GM21360 (cell line): ENCODE measurements around the gene OR4N2.
"Not testable (repeated sequence)": the region's sequence is repeated elsewhere in the genome, so short reads cannot be mapped to it uniquely, and the experiment has no call there.

Experiments used
- ATAC-seq: cut with Tn5 transposase; IDR thresholded peaks from one replicate; pipeline ENCODE4 v1.9.1; 2021; ENCODE audit warnings: mild to moderate bottlenecking, moderate library complexity; ENCODE audit not compliant: unreplicated experiment

OR4N2 gene, protein sequence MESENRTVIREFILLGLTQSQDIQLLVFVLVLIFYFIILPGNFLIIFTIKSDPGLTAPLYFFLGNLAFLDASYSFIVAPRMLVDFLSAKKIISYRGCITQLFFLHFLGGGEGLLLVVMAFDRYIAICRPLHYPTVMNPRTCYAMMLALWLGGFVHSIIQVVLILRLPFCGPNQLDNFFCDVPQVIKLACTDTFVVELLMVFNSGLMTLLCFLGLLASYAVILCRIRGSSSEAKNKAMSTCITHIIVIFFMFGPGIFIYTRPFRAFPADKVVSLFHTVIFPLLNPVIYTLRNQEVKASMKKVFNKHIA

DNA sequence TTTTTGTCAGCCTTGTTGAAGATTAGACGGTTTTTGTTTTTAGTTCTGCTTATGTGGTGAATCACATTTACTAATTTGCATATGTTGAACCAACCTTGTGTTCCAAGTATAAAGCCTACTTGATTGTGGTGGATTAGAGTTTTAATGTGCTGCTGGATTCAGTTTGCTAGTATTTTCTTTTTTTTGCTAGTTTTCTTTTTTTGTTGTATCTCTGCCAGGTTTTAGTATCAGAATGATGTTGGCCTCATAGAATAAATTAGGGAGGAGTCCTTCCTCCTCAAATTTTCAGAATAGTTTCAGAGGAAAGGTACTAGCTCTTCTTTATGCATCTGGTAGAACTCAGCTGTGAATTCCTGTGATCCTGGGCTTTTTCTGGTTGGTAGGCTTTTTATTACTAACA is at the start of gene OR4N2:
TSS of gene OR4N2 (plus strand) at position 301 of the 400 bp plus-strand sequence. CDS start 23,679 bp downstream, outside the sequence.
- not testable (repeated sequence) for ATAC-seq

DNA sequence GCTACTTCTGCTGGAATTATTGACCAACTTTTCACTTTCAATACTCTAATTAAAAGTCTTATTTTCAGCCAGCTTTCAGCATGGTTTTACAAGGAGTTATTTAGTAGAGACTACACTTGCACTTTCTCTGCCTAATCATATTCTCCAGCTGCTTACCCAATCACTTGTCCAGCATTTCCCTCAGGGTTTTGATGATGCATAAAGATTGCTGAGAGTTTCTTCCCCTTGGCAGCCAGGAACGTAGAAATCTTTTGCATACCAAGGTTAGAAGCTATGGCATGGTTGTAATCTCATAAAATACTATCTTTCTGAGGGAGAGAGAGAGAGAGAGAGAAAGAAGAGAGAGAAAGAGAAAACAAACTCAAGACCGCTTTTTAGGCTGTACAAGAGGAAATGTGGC is 49.4 kb upstream of the OR4N2 start:
- no peak for ATAC-seq

DNA sequence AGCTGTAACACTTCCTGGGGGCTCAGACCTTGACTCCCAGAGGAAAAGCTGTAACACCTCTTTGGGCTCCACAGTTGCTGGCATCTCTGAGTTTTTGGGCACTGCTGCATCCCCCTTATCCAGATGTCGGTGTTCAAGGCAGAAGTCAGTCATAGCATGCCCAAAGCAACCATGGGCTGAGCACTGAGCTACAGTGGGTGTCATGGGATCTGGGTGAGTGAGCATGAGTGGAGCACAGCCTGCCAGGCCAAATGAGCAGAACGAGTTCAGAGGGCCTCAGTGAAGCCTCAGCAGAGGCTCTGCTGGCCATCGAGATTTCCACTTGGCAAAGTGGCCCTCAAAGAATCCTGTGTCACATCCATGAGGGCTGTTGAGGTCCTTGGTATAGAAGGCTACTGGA is 32.1 kb upstream of the OR4N2 start:
- ATAC-seq = not testable (repeated sequence)

- no peak for ATAC-seq
These were observed 31.6 kb upstream of the OR4N2 start for GRCh38 chr14:19771895-19772430.

GRCh38 chr14:19772454-19772853 is 31.1 kb upstream of the OR4N2 start:
- not testable (repeated sequence) for ATAC-seq

GRCh38 chr14:19773204-19773603 is 30.4 kb upstream of the OR4N2 start, which contains the start of gene OR4M1:
TSS of gene OR4M1 (plus strand) at chr14:19773504. CDS start at chr14:19780323, 6,819 bp downstream.
- not testable (repeated sequence) for ATAC-seq

- ATAC-seq = no peak
These were observed 28.0 kb upstream of the OR4N2 start for GRCh38 chr14:19775587-19775986.

GRCh38 chr14:19785848-19786247 is 17.7 kb upstream of the OR4N2 start:
- not testable (repeated sequence) for ATAC-seq

GRCh38 chr14:19787318-19787717 is 16.3 kb upstream of the OR4N2 start:
- not testable (repeated sequence) for ATAC-seq

- ATAC-seq = not testable (repeated sequence)
These were observed 15.4 kb upstream of the OR4N2 start for GRCh38 chr14:19788150-19788549.

DNA sequence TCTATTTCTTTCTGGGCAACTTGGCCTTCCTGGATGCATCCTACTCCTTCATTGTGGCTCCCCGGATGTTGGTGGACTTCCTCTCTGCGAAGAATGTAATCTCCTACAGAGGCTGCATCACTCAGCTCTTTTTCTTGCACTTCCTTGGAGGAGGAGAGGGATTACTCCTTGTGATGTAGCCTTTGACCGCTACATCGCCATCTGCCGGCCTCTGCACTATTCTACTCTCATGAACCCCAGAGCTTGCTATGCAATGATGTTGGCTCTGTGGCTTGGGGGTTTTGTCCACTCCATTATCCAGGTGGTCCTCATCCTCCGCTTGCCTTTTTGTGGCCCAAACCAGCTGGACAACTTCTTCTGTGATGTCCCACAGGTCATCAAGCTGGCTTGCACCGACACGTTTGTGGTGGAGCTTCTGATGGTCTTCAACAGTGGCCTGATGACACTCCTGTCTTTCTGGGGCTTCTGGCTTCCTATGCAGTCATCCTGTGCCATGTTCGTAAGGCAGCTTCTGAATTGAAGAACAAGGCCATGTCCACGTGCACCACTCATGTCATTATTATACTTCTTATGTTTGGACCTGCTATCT is 7.0 kb upstream of the OR4N2 start:
- ATAC-seq = not testable (repeated sequence)

DNA sequence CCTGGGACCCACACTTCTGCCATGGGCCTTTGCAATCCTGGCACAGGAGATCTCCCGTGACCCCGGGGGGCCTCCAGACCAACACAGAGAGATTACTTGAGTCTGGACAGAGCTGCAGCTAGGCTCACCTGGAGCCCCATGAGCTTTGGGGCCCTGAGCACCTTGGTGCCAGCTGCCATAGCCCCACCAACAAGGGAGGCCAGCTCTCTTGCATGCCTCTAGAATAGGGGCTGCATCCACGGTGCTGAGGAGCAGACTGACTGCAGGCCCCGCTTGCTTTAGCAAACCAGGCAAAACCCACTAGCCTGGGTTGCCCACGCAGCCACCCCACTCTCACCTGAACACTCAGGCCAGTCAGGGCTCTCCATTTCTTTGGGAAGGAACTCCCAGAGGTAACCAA is 3.7 kb upstream of the OR4N2 start:
- no peak for ATAC-seq

GRCh38 chr14:19800282-19801117 is 3.1 kb upstream of the OR4N2 start:
- ATAC-seq = no peak

GRCh38 chr14:19801118-19801464 is 2.5 kb upstream of the OR4N2 start:
- ATAC-seq = no peak

DNA sequence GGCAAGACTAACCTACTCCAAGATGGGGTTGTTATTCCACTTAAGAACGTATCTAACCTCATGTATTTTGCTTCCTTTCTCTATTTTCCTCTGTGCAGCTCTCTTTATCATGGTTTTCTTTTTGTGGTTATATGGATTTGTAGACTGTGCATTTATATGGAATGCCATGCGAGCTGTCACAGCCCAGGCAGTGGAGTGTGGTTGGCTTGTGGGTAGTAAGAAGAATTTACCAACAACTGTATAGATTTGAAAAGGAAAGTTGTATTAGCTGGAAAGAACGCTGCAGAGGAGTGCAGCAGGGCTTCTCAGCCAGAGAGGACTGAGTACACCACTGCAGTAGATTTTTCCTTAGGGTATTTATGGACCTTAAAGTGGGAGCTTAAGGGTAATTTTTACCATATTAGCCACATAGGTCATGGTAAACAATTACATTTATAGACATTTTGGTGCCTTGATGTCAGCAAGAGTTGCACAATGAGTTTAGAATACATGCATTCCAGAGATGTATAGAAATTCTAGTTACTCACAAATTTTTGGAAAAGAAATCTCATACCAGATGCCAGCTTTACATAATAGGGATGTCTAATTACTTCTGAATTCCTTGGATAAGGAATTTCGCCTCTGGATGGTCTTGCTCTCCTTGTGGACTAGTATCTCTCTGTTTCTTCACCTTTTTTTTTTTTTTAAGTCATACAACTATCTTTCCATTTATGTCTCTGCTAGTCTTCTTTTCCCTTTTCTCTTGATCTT is 9.8 kb downstream of the OR4N2 start:
- ATAC-seq = not testable (repeated sequence)

DNA sequence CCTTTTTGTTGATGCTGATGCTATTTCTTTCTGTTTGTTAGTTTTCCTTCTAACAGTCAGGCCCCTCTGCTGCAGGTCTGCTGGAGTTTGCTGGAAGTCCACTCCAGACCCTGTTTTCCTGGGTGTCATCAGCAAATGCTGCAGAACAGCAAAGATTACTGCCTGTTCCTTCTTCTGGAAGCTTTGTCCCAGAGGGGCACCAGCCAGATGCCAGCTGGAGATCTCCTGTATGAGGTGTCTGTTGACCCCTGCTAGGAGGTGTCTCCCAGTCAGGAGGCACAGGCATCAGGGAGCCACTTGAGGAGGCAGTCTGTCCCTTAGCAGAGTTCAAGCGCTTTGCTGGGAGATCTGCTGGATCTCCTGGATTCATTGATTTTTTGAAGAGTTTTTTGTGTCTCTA is 16.3 kb downstream of the OR4N2 start:
- not testable (repeated sequence) for ATAC-seq

DNA sequence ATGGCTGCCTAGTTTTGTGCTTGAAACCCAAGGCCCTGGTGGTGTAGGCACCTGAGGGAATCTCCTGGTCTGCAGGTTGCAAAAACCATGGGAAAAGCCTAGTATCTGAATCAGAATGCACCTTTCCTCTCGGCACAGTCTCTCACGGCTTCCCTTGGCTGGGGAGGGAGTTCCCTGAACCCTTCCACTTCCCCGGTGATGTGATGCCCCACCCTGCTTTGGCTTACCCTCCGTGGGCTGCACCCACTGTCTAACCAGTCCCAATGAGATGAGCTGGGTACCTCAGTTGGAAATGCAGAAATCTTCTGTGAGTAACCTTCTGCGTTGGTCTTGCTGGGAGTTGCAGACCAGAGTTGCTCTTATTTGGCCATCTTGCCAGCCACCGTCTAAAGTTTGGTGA is 17.4 kb downstream of the OR4N2 start:
- ATAC-seq = not testable (repeated sequence)

DNA sequence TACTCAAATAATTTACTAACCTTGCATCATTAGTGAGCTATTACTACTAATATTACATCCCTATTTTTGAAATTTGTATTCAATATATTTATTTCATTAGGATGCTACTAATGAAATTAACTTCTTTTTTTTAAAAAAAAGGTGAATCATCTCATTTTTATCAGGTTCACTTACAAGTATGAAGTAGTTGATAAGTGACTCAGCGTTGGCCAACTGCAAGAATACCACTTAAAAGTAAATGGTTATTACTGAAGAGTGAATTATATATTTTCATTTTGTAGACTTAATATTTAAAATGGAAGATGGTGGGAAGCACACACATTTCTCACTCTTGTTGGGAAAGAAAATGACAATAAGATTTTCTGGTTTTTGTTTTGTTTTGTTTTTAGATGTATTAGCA is 19.6 kb downstream of the OR4N2 start:
- no peak for ATAC-seq

GRCh38 chr14:19823765-19824164 is 20.2 kb downstream of the OR4N2 start:
- no peak for ATAC-seq

GRCh38 chr14:19827626-19828244 is 24.2 kb downstream of the OR4N2 start:
- not testable (repeated sequence) for ATAC-seq
